GM19468 (cell line): ENCODE data around the gene NADSYN1.

Experiments
- ATAC-seq: cut with Tn5 transposase; IDR thresholded peaks from one replicate; pipeline ENCODE4 v1.9.1; 2021; ENCODE audit warnings: mild to moderate bottlenecking, moderate library complexity, moderate number of reproducible peaks; ENCODE audit not compliant: unreplicated experiment; ENCODE audit errors: extremely low read depth

NADSYN1 gene

GRCh38 chr11:71542879-71543777 is 90.1 kb downstream of the NADSYN1 start:
- no peak for ATAC-seq

- ATAC-seq: no peak
These were observed 90.9 kb downstream of the NADSYN1 start for GRCh38 chr11:71543866-71544265.

- no peak for ATAC-seq
These were observed 91.7 kb downstream of the NADSYN1 start for GRCh38 chr11:71544525-71545214.

GRCh38 chr11:71545405-71545966 is 92.5 kb downstream of the NADSYN1 start:
- ATAC-seq: no peak

- ATAC-seq: no peak
These were observed 95.1 kb downstream of the NADSYN1 start, which contains the start of gene KRTAP5-9 for GRCh38 chr11:71548120-71548519. KRTAP5-9 (plus strand) TSS chr11:71548420; CDS start chr11:71548658, 238 bp downstream.

- ATAC-seq: no peak
These were observed 95.7 kb downstream of the NADSYN1 start for GRCh38 chr11:71548716-71549151.
